H1 (cell line): ENCODE measurements around the gene RAD51B. TPM values are rescaled to one million over a fixed set of nuclear protein-coding genes. Genes with fewer than 3 reads are reported as not detected.

Experiments used
- CTCF ChIA-PET: fragments of 300-600 bp; sonication (Branson Sonifier 250); formaldehyde crosslinking; loops from one replicate; lab custom pipeline; 2021; ENCODE audit not compliant: partially characterized antibody; lab: Charles Lee
- POLR2A ChIA-PET: fragments of 300-600 bp; sonication (Branson Sonifier 250); formaldehyde crosslinking; loops from one replicate; lab custom pipeline; 2021; ENCODE audit warnings: inconsistent platforms; ENCODE audit not compliant: partially characterized antibody; lab: Charles Lee
- DNase-seq, 2 experiments: peaks; one replicate each; pipeline versions ENCODE4 v3.0.0 to v3.0.0-alpha.2; 2010 to 2022; ENCODE audit warnings: low spot score in 2 of 2, low read depth in 1 of 2, mixed read lengths in 1 of 2
- FAIRE-seq: peaks from 2 replicates; lab custom pipeline; 2011; peaks lifted over from hg19 to GRCh38; lab: Jason Lieb, UNC
- H2AFZ ChIP-seq: 2 replicates; pipeline ENCODE4 v1.8.1; 2012; ENCODE audit warnings: low read length, inconsistent platforms
- H2AK5ac ChIP-seq: 2 replicates; pipeline ENCODE4 v1.6.1; 2013; ENCODE audit warnings: low read depth, low read length
- H2BK120ac ChIP-seq: replicated peaks from 2 replicates; pipeline ENCODE3; 2013; ENCODE audit warnings: low read depth, low read length, inconsistent platforms
- H2BK12ac ChIP-seq: 2 replicates; pipeline ENCODE4 v1.6.1; 2013; ENCODE audit warnings: low read depth, low read length
- H2BK15ac ChIP-seq: 2 replicates; pipeline ENCODE4 v1.6.1; 2013; ENCODE audit warnings: low read length
- H2BK20ac ChIP-seq: 2 replicates; pipeline ENCODE4 v1.6.1; 2013; ENCODE audit warnings: low read length
- H2BK5ac ChIP-seq: 2 replicates; pipeline ENCODE4 v1.6.1; 2013; ENCODE audit warnings: low read depth, low read length
- H3K14ac ChIP-seq: 2 replicates; pipeline ENCODE4 v1.6.1; 2013; ENCODE audit warnings: inconsistent platforms; ENCODE audit not compliant: insufficient read length
- H3K18ac ChIP-seq: 2 replicates; pipeline ENCODE4 v1.6.1; 2013; ENCODE audit warnings: low read length; ENCODE audit errors: extremely low read depth
- H3K23ac ChIP-seq: 2 replicates; pipeline ENCODE4 v1.6.1; 2013; ENCODE audit warnings: inconsistent platforms; ENCODE audit not compliant: insufficient read length
- H3K23me2 ChIP-seq: 2 replicates; pipeline ENCODE4 v1.6.1; 2013; ENCODE audit warnings: low read depth, low read length
- H3K27ac ChIP-seq: 2 replicates; pipeline ENCODE4 v1.6.1; 2011; ENCODE audit warnings: low read depth, low read length, inconsistent platforms
- H3K27me3 ChIP-seq, 4 experiments: replicated peaks in 1 of 4; 1 replicate in 1 of 4; 2 replicates in 3 of 4; pipeline versions ENCODE4 v1.6.1 to v1.8.1; 2011 to 2013; ENCODE audit warnings: low read length in 3 of 4, mild to moderate bottlenecking in 3 of 4, inconsistent platforms in 2 of 4, mixed read lengths in 2 of 4, moderate library complexity in 1 of 4; ENCODE audit not compliant: control insufficient read depth in 3 of 4, insufficient read depth in 3 of 4; ENCODE audit errors: extremely low read depth in 1 of 4
- H3K36me3 ChIP-seq, 4 experiments: 2 replicates each; pipeline versions ENCODE4 v1.6.1 to v1.8.1; 2011 to 2013; ENCODE audit warnings: mild to moderate bottlenecking in 4 of 4, low read length in 3 of 4, moderate library complexity in 2 of 4, control low read depth in 1 of 4, inconsistent platforms in 1 of 4; ENCODE audit not compliant: insufficient read depth in 4 of 4, control insufficient read depth in 2 of 4
- H3K4ac ChIP-seq: replicated peaks from 2 replicates; pipeline ENCODE3; 2013; ENCODE audit warnings: low read length, low read depth, mixed read lengths, inconsistent platforms; ENCODE audit not compliant: insufficient read length
- H3K4me1 ChIP-seq, 4 experiments: replicated peaks in 1 of 4; 1 replicate in 1 of 4; 2 replicates in 3 of 4; pipeline versions ENCODE4 v1.6.1 to v1.8.1; 2011 to 2013; ENCODE audit warnings: low read length in 3 of 4, inconsistent platforms in 2 of 4, mixed read lengths in 1 of 4; ENCODE audit not compliant: insufficient read depth in 4 of 4, control insufficient read depth in 3 of 4
- H3K4me2 ChIP-seq, 2 experiments: 2 replicates each; pipeline versions ENCODE4 v1.6.1 to v1.8.1; 2011 to 2013; ENCODE audit warnings: low read depth in 2 of 2, low read length in 2 of 2, control low read depth in 1 of 2, inconsistent platforms in 1 of 2, mild to moderate bottlenecking in 1 of 2; ENCODE audit not compliant: insufficient read depth in 1 of 2
- H3K4me3 ChIP-seq, 4 experiments: fragments of 200-600, 300-600 bp in 1 of 4; sonication (generic), shearing (Covaris generic), sonication (Bioruptor Twin) in 1 of 4; 2 replicates each; pipeline versions ENCODE4 v1.5.1 to v1.8.1; 2011 to 2016; ENCODE audit warnings: low read length in 4 of 4, low read depth in 3 of 4, control low read depth in 2 of 4, inconsistent platforms in 2 of 4, mild to moderate bottlenecking in 2 of 4, mixed read lengths in 1 of 4, moderate library complexity in 1 of 4; ENCODE audit not compliant: insufficient read depth in 2 of 4; ENCODE audit errors: extremely low read depth in 1 of 4
- H3K56ac ChIP-seq: replicated peaks from 2 replicates; pipeline ENCODE3; 2013; ENCODE audit warnings: low read depth, mild to moderate bottlenecking, mixed read lengths, low read length, inconsistent platforms; ENCODE audit not compliant: insufficient read length
- H3K79me1 ChIP-seq: 2 replicates; pipeline ENCODE4 v1.6.1; 2013; ENCODE audit warnings: low read depth, low read length, control low read depth
- H3K79me2 ChIP-seq, 2 experiments: 2 replicates each; pipeline versions ENCODE4 v1.6.1 to v1.8.1; 2012 to 2013; ENCODE audit warnings: low read length in 2 of 2, mild to moderate bottlenecking in 2 of 2, inconsistent platforms in 1 of 2; ENCODE audit not compliant: insufficient read depth in 2 of 2, control insufficient read depth in 1 of 2
- H3K9ac ChIP-seq, 4 experiments: replicated peaks in 1 of 4; 1 replicate in 1 of 4; 2 replicates in 3 of 4; pipeline versions ENCODE4 v1.6.1 to v1.8.1; 2011 to 2013; ENCODE audit warnings: low read depth in 3 of 4, low read length in 3 of 4, control low read depth in 2 of 4, mild to moderate bottlenecking in 2 of 4, moderate library complexity in 2 of 4, inconsistent platforms in 1 of 4; ENCODE audit errors: extremely low read depth in 1 of 4
- H3K9me3 ChIP-seq, 2 experiments: 2 replicates each; pipeline versions ENCODE4 v1.6.1 to v1.8.1; 2012 to 2013; ENCODE audit warnings: mild to moderate bottlenecking in 2 of 2, moderate library complexity in 2 of 2, control low read depth in 1 of 2, inconsistent platforms in 1 of 2, low read depth in 1 of 2, low read length in 1 of 2, mixed read lengths in 1 of 2; ENCODE audit not compliant: insufficient read depth in 2 of 2
- H4K20me1 ChIP-seq, 2 experiments: replicated peaks in 1 of 2; 2 replicates each; pipeline versions ENCODE3 to v1.8.1; 2011 to 2013; ENCODE audit warnings: inconsistent platforms in 2 of 2, low read length in 2 of 2, mild to moderate bottlenecking in 1 of 2; ENCODE audit not compliant: insufficient read depth in 2 of 2, control insufficient read depth in 1 of 2
- H4K5ac ChIP-seq: 2 replicates; pipeline ENCODE4 v1.6.1; 2013; ENCODE audit warnings: low read length, low read depth, mixed read lengths, inconsistent platforms; ENCODE audit not compliant: insufficient read length
- H4K8ac ChIP-seq: 2 replicates; pipeline ENCODE4 v1.8.0; 2013; ENCODE audit warnings: mild to moderate bottlenecking, moderate library complexity, low read length, inconsistent platforms; ENCODE audit not compliant: insufficient read depth; ENCODE audit errors: extremely low read depth
- H4K91ac ChIP-seq: replicated peaks from 2 replicates; pipeline ENCODE3; 2013; ENCODE audit warnings: low read length, mixed read lengths, inconsistent platforms; ENCODE audit not compliant: insufficient read length
- NRF1 ChIP-seq: IDR thresholded peaks from 2 replicates; pipeline ENCODE4 v1.6.1; 2011; ENCODE audit warnings: mild to moderate bottlenecking, low read depth, low read length, improper control_type of control experiment
- SP2 ChIP-seq: IDR thresholded peaks from 2 replicates; pipeline ENCODE4 v1.6.1; 2012; ENCODE audit warnings: mild to moderate bottlenecking, low read length, inconsistent platforms
- WGBS, 2 experiments: shearing (Covaris generic) in 1 of 2; methylation state at CpG; one replicate each; pipeline versions ENCODE4 v1.1.6 to v1.1.7; 2013 to 2015; ENCODE audit warnings: low lambda C conversion rate in 2 of 2, mixed read lengths in 2 of 2, inconsistent platforms in 1 of 2, low coverage in 1 of 2, missing lambda C conversion rate in 1 of 2; ENCODE audit not compliant: insufficient replicate concordance in 2 of 2, insufficient coverage in 1 of 2, insufficient read length in 1 of 2; ENCODE audit errors: extremely low coverage in 1 of 2, missing lambda C conversion rate in 1 of 2; 5-methylcytosine and 5-hydroxymethylcytosine counted together
- polyA plus RNA-seq, 7 experiments: library from polyadenylated mRNA; depleted of rRNA in 3 of 7; stranded (reverse) in 5 of 7; unstranded in 2 of 7; fragments of >200 nt in 5 of 7; fragments of 200-250 nt in 2 of 7; gene quantifications; 1 replicate in 5 of 7; 2 replicates in 1 of 7; 4 replicates in 1 of 7; pipeline versions ENCODE4 v1.2.1 to v1.2.3, GENCODE V29; 2011 to 2013; ENCODE audit warnings: missing spikeins in 2 of 7, mixed read lengths in 2 of 7
- total RNA-seq: library from RNA; stranded (reverse); fragmentation: NEBNext Ultra II Directional; extraction: Animal tissue kit (Norgen Biotek cat#: 25700); gene quantifications from 2 replicates; pipeline ENCODE4 v1.2.1, GENCODE V29; 2021

The RAD51B gene
- total and polyA plus RNA-seq, 2 of the 8 experiments (the other 6 are each of a cell fraction or from before 2014, with no cell fraction given): 3.9 to 14.9 TPM

GRCh38 chr14:68094752-68095151, 275.2 kb downstream of the RAD51B start:
- no peaks in the 10 kb centered on the region for H3K36me3 ChIP-seq
- no peaks in the 10 kb centered on the region for H4K20me1 ChIP-seq
- H3K79me2 ChIP-seq: no peaks in the 10 kb centered on the region
- no peak overlapping the region for H2AFZ ChIP-seq
- no peak overlapping the region for H4K8ac ChIP-seq
- H3K56ac ChIP-seq: no peak overlapping the region
- no peak overlapping the region for H3K14ac ChIP-seq
- no peaks in the 10 kb centered on the region for H3K27me3 ChIP-seq
- WGBS, 2 experiments: 85% methylated on average over 1 of the region's 1 CpG; no CpG with 5 or more reads in 1 of the 2 experiments
- H3K9ac ChIP-seq: no peak overlapping the region
- no peak overlapping the region for H2BK12ac ChIP-seq
- H3K4me2 ChIP-seq: no peak overlapping the region
- H3K79me1 ChIP-seq: no peaks in the 10 kb centered on the region
- POLR2A ChIA-PET: no interaction called here
- no peak overlapping the region for H2BK120ac ChIP-seq
- no peak for TF ChIP-seq SP2
- TF ChIP-seq NRF1: no peak
- H3K4ac ChIP-seq: no peak overlapping the region
- no peak overlapping the region for H2BK5ac ChIP-seq
- DNase-seq: no peak
- H3K18ac ChIP-seq: no peak overlapping the region
- CTCF ChIA-PET: interaction anchor here (1.2 kb wide), 1 partner anchor 722 kb away, joined by 3 read pairs; no protein-coding TSS in a partner anchor
- peaks cover 0 to 4% of the 10 kb centered on the region in 2 experiments; a peak in 1 of 4 replicates for H3K9me3 ChIP-seq
- H4K5ac ChIP-seq: no peak overlapping the region
- H2BK20ac ChIP-seq: no peak overlapping the region
- no peak overlapping the region for H3K23ac ChIP-seq
- no peaks in the 10 kb centered on the region for H3K4me1 ChIP-seq
- H2AK5ac ChIP-seq: no peak overlapping the region
- no peaks in the 10 kb centered on the region for H3K23me2 ChIP-seq
- H3K4me3 ChIP-seq: no peak overlapping the region
- no peak overlapping the region for H2BK15ac ChIP-seq
- FAIRE-seq: no peak
- H3K27ac ChIP-seq: no peak overlapping the region
- H4K91ac ChIP-seq: no peak overlapping the region
